K562 (cell line): ENCODE measurements around the gene PARD3. TPM values are rescaled to one million over a fixed set of nuclear protein-coding genes. Genes with fewer than 3 reads are reported as not detected.

ENCODE experiments used
- ATAC-seq: fragments of 200-7000 bp; cut with Tn5 transposase; 3 replicates; pipeline ENCODE4 v1.9.1; 2020; ENCODE audit warnings: moderate library complexity
- BruUV-seq: library from RNA; stranded (reverse); fragments of 400-500 nt; replicated peaks from 2 replicates; lab custom pipeline; 2021; lab: Mats Ljungman, UMichigan
- CTCF ChIA-PET: fragments of 300-600 bp; formaldehyde crosslinking; extraction: SDS; loops from one replicate; lab custom pipeline; 2021; ENCODE audit warnings: low intra/inter-chr PET ratio; lab: Yijun Ruan, JAX
- POLR2A ChIA-PET: fragments of 300-600, 350-650 bp; sonication (Branson Sonifier 250); formaldehyde crosslinking; extraction: SDS; loops from one replicate; lab custom pipeline; 2021; ENCODE audit warnings: antibody characterized with exemption, inconsistent platforms; lab: Yijun Ruan, JAX
- DNase-seq, 4 experiments: peaks; one replicate each; pipeline versions ENCODE4 v3.0.0 to v3.0.0-alpha.2; 2011 to 2018; ENCODE audit warnings: low spot score in 3 of 4, mixed read lengths in 3 of 4; ENCODE audit errors: extremely low read depth in 1 of 4
- FAIRE-seq: peaks from 2 replicates; lab custom pipeline; 2011; peaks lifted over from hg19 to GRCh38; lab: Jason Lieb, UNC
- H2AFZ ChIP-seq: 2 replicates; pipeline ENCODE4 v1.6.0; 2011; ENCODE audit warnings: low read depth, low read length, control low read depth, inconsistent platforms
- H3K27ac ChIP-seq: fragments of 200-600 bp; 3 replicates; pipeline ENCODE4 v1.8.0; 2011; ENCODE audit warnings: low read depth, mild to moderate bottlenecking, control low read depth, inconsistent platforms, low read length, moderate library complexity, mixed read lengths; ENCODE audit errors: extremely low read depth
- H3K27me3 ChIP-seq, 2 experiments: fragments of 300-600 bp in 1 of 2; 2 replicates in 1 of 2; 3 replicates in 1 of 2; pipeline versions ENCODE4 v1.6.0 to v1.8.0; 2011; ENCODE audit warnings: inconsistent platforms in 2 of 2, low read length in 2 of 2, mild to moderate bottlenecking in 1 of 2, mixed read lengths in 1 of 2, moderate library complexity in 1 of 2; ENCODE audit not compliant: control insufficient read depth in 2 of 2, insufficient read depth in 2 of 2
- H3K36me3 ChIP-seq: fragments of 300-600 bp; 3 replicates; pipeline ENCODE4 v1.8.0; 2011; ENCODE audit warnings: mild to moderate bottlenecking, low read length, inconsistent platforms; ENCODE audit not compliant: control insufficient read depth, insufficient read depth
- H3K4me1 ChIP-seq, 2 experiments: fragments of 200-600 bp in 1 of 2; replicated peaks in 1 of 2; 2 replicates in 1 of 2; 3 replicates in 1 of 2; pipeline versions ENCODE4 v1.5.1 to v1.8.0; 2011; ENCODE audit warnings: inconsistent platforms in 2 of 2, low read length in 2 of 2, mild to moderate bottlenecking in 1 of 2, mixed read lengths in 1 of 2, moderate library complexity in 1 of 2; ENCODE audit not compliant: control insufficient read depth in 2 of 2, insufficient read depth in 2 of 2
- H3K4me2 ChIP-seq: 2 replicates; pipeline ENCODE4 v1.6.1; 2011; ENCODE audit warnings: low read length, control low read depth, inconsistent platforms, mixed read lengths; ENCODE audit not compliant: insufficient read depth
- H3K4me3 ChIP-seq: fragments of 200-600 bp; sonication (generic), shearing (Covaris generic); 2 replicates; pipeline ENCODE4 v1.5.1; 2016; ENCODE audit warnings: control low read depth, inconsistent platforms
- H3K79me2 ChIP-seq: fragments of 200-600 bp; 3 replicates; pipeline ENCODE4 v1.8.0; 2011; ENCODE audit warnings: low read length, inconsistent platforms; ENCODE audit not compliant: control insufficient read depth, insufficient read depth
- H3K9ac ChIP-seq, 2 experiments: 2 replicates each; pipeline versions ENCODE4 v1.6.0 to v1.6.1; 2011; ENCODE audit warnings: low read depth in 2 of 2, low read length in 2 of 2, control low read depth in 1 of 2, inconsistent platforms in 1 of 2, mild to moderate bottlenecking in 1 of 2, mixed read lengths in 1 of 2; ENCODE audit not compliant: insufficient read depth in 1 of 2
- H3K9me1 ChIP-seq: one replicate; pipeline ENCODE4 v1.6.0; 2011; ENCODE audit warnings: inconsistent platforms, mild to moderate bottlenecking, low read length, moderate library complexity; ENCODE audit not compliant: control insufficient read depth, insufficient read depth
- H3K9me3 ChIP-seq: replicated peaks from 2 replicates; pipeline ENCODE4 v1.5.1; 2011; ENCODE audit warnings: low read depth, low read length, inconsistent platforms; ENCODE audit not compliant: control insufficient read depth, insufficient read depth
- H4K20me1 ChIP-seq: replicated peaks from 2 replicates; pipeline ENCODE4 v1.6.1; 2011; ENCODE audit warnings: low read length, inconsistent platforms, mixed read lengths; ENCODE audit not compliant: control insufficient read depth, insufficient read depth
- BACH1 ChIP-seq: fragments of 200-800 bp; sonication (Bioruptor generic); IDR thresholded peaks from 2 replicates; pipeline ENCODE4 v1.6.1; 2016; ENCODE audit warnings: missing genetic modification characterization, missing compliant biosample characterization
- FOXO4 ChIP-seq: fragments of 450-650 bp; formaldehyde crosslinking; IDR thresholded peaks from 2 replicates; pipeline ENCODE4 v1.4.0; 2020; ENCODE audit warnings: mild to moderate bottlenecking, moderate library complexity
- RUNX1 ChIP-seq: sonication (generic); IDR thresholded peaks from 2 replicates; pipeline ENCODE4 v1.6.1; 2016; ENCODE audit warnings: antibody characterized with exemption, low read depth
- TAL1 ChIP-seq: fragments of 450-650 bp; IDR thresholded peaks from 2 replicates; pipeline ENCODE4 v1.6.1; 2016; ENCODE audit warnings: mild to moderate bottlenecking
- TRIM28 ChIP-seq: fragments of 450-650 bp; IDR thresholded peaks from 2 replicates; pipeline ENCODE4 v1.6.1; 2017
- ZBTB17 ChIP-seq: fragments of 450-650 bp; formaldehyde crosslinking; IDR thresholded peaks from 2 replicates; pipeline ENCODE4 v1.4.0; 2020; ENCODE audit warnings: mild to moderate bottlenecking
- ZBTB34 ChIP-seq: fragments of 250-450 bp; sonication (Bioruptor Pico); IDR thresholded peaks from 2 replicates; pipeline ENCODE4 v1.8.0; 2021; ENCODE audit warnings: mild to moderate bottlenecking, moderate library complexity
- ZZZ3 ChIP-seq: fragments of 450-650 bp; IDR thresholded peaks from 2 replicates; pipeline ENCODE4 v1.6.1; 2016; ENCODE audit warnings: antibody characterized with exemption, mild to moderate bottlenecking, moderate library complexity
- WGBS: fragments of 100-300 bp; shearing (Covaris generic); methylation state at CpG from one replicate; pipeline ENCODE4 v1.1.6; 2016; ENCODE audit warnings: low coverage, mixed read lengths; ENCODE audit not compliant: insufficient coverage; ENCODE audit errors: missing lambda C conversion rate; 5-methylcytosine and 5-hydroxymethylcytosine counted together
- in situ Hi-C: fragments of 300-500 bp; cut with MboI; formaldehyde crosslinking; loops from 4 replicates; pipeline ENCODE4 v1.15.0; 2018; ENCODE audit warnings: inconsistent platforms, mixed read lengths
- intact Hi-C: fragments of 100-400 bp; cut with micrococcal nuclease; formaldehyde crosslinking; loops from 2 replicates; pipeline ENCODE4 v1.14.2; 2022
- polyA plus RNA-seq, 8 experiments: library from polyadenylated mRNA; depleted of rRNA in 4 of 8; stranded (reverse) in 5 of 8; unstranded in 3 of 8; fragments of >200 nt; fragmentation: Nextera tagmentation in 2 of 8; fragmentation: Illumina TruSeq in 1 of 8; extraction: Ambion mirVana in 2 of 8; extraction: Trizol in 1 of 8; gene quantifications; 2 replicates each; pipeline versions ENCODE4 v1.2.1 to v1.2.3, GENCODE V29; 2011 to 2014; ENCODE audit warnings: inconsistent platforms in 1 of 8, missing spikeins in 1 of 8
- total RNA-seq, 7 experiments: library from RNA; depleted of rRNA in 6 of 7; stranded (reverse); fragments of >200 nt in 6 of 7; fragmentation: Illumina TruSeq in 2 of 7; extraction: Trizol in 2 of 7; gene quantifications; 2 replicates each; pipeline versions ENCODE4 v1.2.1 to v1.2.3, GENCODE V29; 2011 to 2021; ENCODE audit warnings: low replicate concordance in 1 of 7

Gene PARD3
- total and polyA plus RNA-seq, 9 of the 15 experiments (the other 6 are each of a cell fraction or from before 2014, with no cell fraction given): 2.7 to 11.7 (median 7.7) TPM

- Histone ChIP-seq H4K20me1 (no peaks in the 10 kb centered on the region), H3K4me2 (no peak overlapping the region), H3K4me3 (no peak overlapping the region), H3K9me1 (no peaks in the 10 kb centered on the region), H3K4me1 (no peaks in the 10 kb centered on the region; a peak in 2 of 5 replicates), H3K9ac (no peak overlapping the region), H3K27ac (no peak overlapping the region), H3K36me3 (no peaks in the 10 kb centered on the region)
- ATAC-seq (no peak), DNase-seq (no peak)
- 19% methylated on average over 4 of the region's 4 CpGs for WGBS
- POLR2A ChIA-PET: no interaction called here
- no peak for TF ChIP-seq ZBTB34 (CRISPR knock-in tag)
- TF ChIP-seq, all 486 proteins: peak for 0
- Histone ChIP-seq H3K27me3 (peaks cover 0 to 2% of the 10 kb centered on the region in 2 experiments; a peak in 2 of 5 replicates), H3K79me2 (no peaks in the 10 kb centered on the region), H2AFZ (no peak overlapping the region), H3K9me3 (no peaks in the 10 kb centered on the region)
- no TSS peak for BruUV-seq
- intact Hi-C loops: no loop called here
- FAIRE-seq: no peak
- CTCF ChIA-PET: no interaction called here
- in situ Hi-C loops: no loop called here
Observed at GRCh38 chr10:34773636-34774630, 41.2 kb downstream of the PARD3 start.

GRCh38 chr10:34771525-34771924, 43.6 kb downstream of the PARD3 start:
- 40% methylated on average over 4 of the region's 4 CpGs for WGBS
- POLR2A ChIA-PET: no interaction called here
- intact Hi-C loops (no loop called here), in situ Hi-C loops (no loop called here)
- CTCF ChIA-PET: no interaction called here
- Histone ChIP-seq H3K9me1 (no peaks in the 10 kb centered on the region), H3K4me1 (peaks cover 0 to 3% of the 10 kb centered on the region in 2 experiments; a peak in 3 of 5 replicates), H3K4me2 (no peak overlapping the region), H3K79me2 (no peaks in the 10 kb centered on the region), H3K36me3 (no peaks in the 10 kb centered on the region), H3K27ac (no peak overlapping the region), H3K9ac (no peak overlapping the region), H3K4me3 (no peak overlapping the region), H3K9me3 (no peaks in the 10 kb centered on the region), H3K27me3 (peaks cover 0 to 6% of the 10 kb centered on the region in 2 experiments; a peak in 2 of 5 replicates), H4K20me1 (no peaks in the 10 kb centered on the region), H2AFZ (no peak overlapping the region)
- no TSS peak for BruUV-seq
- no peak for ATAC-seq
- no peak for FAIRE-seq
- DNase-seq: no peak
- TF ChIP-seq RUNX1 (no peak), ZBTB17 (CRISPR knock-in tag) (no peak), FOXO4 (CRISPR knock-in tag) (no peak), TAL1 (no peak), BACH1 (tag) (no peak), TRIM28 (no peak), ZZZ3 (no peak)
